GM23248 (cell line): ENCODE results near the gene GRK3.

Experiments used
- EZH2 ChIP-seq: fragments of 200-600 bp; sonication (generic); IDR thresholded peaks from 2 replicates; pipeline ENCODE4 v1.6.1; 2018; ENCODE audit warnings: antibody characterized with exemption, mild to moderate bottlenecking; ENCODE audit not compliant: insufficient read depth, poor library complexity, severe bottlenecking
- EZH2phosphoT487 ChIP-seq: fragments of 200-600 bp; sonication (generic); IDR thresholded peaks from 2 replicates; pipeline ENCODE4 v1.6.1; 2018; ENCODE audit warnings: antibody characterized with exemption, moderate library complexity, mild to moderate bottlenecking, low read depth; ENCODE audit not compliant: insufficient read depth

GRCh38 chr22:25690798-25691197, 126.3 kb downstream of the GRK3 start:
- TF ChIP-seq EZH2 (no peak), EZH2phosphoT487 (no peak)
